ENCODE results near the gene TK2.
"Not testable (repeated sequence)": the region's sequence is repeated elsewhere in the genome, so short reads cannot be mapped to it uniquely, and the experiment has no call there.

TK2 gene

DNA sequence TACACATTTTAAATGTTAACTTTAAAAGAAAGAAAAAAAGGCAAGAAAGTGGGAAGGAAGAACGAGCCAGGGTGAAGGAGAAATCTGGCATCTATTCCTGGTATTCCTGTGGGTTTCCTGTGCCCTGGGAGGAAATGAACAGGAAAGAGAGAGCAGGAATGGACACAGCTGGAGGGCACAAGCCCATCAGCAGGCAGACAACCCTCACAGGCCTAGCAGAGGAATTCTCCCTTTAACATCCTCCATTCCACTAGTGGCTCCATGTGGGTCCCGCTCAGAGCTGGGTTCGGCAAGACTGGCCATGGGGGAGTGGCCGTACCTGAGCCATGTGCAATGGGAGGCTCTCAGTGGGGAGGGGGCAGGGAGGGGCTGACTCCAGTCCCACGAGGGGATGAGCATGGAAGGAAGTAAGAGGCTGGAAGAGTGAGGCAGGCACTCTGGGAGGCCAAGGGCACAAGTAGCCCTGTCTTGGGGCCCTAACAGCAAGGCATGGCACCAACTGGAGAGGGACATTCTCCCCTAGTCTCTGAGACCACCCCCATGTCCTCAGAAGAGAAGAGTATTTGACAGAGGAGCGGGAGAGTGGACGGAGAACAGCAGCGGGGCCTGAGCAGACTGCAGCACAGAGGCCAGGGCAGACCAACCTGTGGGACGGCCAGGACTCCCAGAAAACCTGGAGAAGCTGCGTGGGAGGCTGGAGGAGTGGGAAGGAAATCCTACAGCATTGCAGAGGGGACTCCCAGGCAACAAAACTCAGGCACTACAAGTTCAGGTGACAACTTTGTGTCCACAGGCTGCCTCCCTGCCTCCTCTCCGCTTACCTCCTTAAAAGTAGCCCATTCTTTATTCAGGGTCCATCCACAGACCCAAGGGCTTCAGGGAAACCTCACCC, 30.2 kb downstream of the TK2 start:
- DNase-seq = no peak

DNA sequence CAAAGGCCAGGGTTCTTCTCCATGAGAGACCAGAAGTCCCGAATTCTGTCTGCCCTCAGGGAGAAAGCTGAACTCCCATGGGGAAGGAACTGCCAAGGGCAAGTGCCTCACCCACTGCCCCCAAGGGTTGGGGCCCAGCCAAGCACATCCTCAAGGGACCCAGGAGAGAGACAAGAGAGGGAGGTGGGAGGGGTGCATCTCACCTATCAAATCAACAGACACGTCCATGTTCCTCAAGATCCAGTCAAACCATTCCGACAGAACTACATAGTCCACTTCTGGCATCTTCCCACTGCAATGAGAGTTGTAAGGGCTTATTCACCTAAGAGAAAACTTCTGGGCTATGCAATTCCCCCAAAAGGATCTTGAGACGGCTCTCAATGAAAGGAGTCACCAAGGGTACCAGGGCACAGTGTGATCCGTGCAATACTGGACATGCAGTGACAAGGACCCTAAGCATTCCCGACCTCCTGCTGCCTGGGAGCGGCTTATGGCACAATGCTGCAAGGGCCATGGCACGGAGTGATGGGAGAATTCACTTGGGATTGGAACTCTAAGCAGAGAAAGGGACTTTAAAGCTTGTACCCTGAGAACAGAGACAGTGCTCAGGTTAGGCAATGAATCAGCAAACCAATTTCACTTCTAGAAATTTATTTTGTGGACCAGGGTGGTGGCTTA, 32.2 kb downstream of the TK2 start:
- DNase-seq = no peak

DNA sequence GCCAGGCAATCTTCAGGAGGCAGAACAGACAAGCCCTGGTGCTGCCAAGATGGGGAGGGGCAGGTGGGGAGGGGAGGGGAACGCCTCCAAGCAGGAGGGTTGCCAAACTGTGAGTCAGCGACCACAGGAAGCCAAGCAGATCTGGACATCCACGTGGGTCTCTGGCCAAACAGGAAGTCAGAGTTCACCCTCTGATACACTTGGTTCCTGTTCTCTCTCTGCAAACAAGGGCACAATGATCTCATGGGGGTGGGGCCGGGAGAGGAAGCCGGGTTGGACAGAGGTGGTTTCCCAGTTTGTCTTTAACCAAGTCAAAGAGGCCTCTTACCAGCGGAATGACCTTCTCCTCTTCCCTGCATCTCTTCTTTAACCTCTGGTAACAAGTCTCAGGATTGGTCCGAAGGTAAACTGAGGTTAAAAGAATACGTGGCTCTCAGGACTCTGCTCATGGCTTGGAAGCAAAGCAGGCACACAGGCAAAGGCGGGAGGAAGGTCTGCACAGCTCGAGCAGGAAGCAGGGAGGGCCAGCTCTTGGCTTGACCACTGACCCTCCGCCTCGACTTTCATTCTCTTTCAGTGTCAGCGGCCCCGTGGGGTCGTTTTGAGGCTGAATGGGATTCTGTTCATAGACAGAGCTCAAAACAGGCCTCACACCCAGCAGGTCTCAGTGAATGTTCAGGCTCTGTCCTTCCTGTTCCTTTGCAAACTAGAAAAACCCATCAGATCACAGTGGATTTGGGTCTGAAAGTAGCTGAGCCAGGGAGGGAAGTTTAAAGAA, 32.9 kb downstream of the TK2 start:
- DNase-seq = peak; percentile 79

DNA sequence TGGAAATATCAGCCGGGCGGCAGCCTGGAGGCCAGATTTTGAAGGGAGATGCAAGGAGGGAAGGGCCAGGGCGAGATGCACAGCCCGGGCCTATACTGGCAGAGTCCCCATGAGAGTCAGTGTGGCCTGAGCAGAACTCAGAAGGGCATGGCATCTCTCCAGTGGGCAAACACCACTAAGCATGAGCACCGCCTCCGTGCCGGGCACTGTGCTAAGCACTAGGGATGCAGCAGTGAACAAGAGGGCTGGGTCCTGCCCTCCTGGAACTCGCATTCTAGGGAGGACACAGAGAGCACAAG, 33.5 kb downstream of the TK2 start:
- no peak for DNase-seq

DNA sequence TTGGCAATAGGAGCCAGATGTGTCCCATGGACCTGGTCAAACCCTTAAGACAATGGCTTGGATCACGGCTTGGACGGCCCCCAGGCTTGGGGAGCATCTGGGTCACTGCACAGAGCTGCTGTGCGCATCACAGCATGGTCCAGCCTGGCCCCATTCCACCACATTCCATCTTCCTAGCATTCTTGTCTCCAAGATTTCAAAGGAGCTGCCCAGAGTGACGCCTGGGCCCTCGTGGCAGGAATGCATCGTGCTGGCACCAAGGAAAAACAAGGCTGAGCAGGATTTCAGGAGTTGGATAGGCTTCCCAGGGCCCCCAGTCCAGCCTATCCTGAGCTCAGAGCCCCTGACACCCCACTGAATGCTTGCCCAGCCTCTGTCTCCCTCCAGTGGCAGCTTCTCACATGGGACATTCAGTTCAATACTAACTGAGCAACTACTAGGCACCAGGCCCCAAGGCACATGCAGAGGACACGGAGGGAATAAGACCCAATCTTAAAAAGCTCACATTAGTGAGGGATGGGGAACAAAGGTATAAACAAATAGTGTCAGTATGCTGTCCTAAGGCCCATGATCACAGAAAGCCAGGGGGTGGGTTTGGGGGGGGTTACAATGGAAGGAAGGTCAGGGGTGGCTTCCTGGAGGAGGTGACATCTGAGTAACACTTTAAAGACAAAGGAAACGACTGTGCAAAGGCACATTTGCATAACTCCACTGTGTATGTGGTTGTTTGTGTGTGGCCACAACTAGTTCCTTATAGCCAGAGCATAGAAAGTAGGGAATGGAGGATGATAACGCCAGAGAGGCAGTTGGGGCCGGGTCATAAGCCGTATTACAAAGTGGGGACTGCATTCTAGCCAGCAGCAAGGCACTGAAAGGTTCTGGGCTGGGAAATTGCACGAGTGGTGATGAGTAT, 34.1 kb downstream of the TK2 start:
- no peak for DNase-seq

DNA sequence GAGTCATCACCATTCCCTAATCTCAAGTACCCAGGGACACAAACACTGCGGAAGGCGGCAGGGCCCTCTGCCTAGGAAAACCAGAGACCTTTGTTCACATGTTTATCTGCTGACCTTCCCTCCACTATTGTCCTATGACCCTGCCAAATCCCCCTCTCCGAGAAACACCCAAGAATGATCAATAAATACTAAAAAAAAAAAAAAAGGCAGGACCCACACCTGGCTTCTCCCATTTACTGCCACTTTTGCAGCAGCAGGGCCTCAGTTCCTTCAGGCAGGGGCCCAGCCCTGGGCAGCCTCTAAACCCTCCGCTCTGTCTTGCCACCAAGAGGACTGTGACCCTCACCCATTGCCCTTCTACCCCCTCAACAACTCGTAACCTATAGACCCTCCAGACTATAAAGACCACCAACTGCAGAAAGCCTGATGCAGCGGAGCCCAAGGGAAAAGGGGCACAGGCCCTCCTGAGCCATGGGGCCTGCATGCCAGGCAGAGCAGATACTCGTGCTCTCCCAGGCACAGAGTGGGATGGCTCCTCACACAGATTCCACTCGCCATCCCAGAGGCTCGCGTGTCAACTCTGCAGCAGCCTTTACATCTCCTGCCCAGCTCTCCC, 34.8 kb downstream of the TK2 start:
- not testable (repeated sequence) for DNase-seq

DNA sequence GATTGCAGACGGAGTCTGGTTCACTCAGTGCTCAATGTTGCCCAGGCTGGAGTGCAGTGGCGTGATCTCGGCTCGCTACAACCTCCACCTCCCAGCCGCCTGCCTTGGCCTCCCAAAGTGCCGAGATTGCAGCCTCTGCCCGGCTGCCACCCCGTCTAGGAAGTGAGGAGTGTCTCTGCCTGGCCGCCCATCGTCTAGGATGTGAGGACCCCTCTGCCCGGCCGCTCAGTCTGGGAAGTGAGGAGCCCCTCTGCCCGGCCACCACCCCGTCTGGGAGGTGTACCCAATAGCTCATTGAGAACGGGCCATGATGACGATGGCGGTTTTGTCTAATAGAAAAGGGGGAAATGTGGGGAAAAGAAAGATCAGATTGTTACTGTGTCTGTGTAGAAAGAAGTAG, 35.5 kb downstream of the TK2 start:
- not testable (repeated sequence) for DNase-seq

DNA sequence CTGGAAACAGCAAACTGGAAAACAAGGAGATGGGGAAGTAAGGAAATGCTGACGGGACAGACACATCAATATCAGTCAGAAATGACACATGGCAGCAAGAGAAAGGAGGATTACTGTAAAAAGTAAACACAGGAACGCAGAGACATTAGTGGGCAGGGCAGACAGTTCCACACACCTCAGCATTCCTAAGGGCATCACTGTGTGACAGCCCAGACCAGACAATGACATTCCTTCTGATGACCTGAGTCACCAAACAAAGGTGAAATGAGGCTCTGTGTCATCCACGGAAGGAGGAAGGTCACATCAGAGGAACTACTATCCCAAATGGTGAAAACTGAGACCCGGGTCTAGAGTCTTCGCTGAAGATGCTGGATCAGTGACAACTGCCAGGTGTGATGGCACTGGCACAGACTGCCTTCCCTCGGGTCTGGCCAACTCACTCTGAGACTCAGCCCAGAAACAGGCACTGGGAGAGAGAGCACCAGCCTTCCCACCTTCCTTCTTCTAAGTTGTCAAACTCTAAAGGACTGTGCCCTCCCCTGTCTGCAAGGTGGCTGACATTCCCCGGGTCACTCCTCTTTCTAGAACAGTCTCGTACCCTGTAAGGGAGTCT, 36.7 kb downstream of the TK2 start:
- no peak for DNase-seq

DNA sequence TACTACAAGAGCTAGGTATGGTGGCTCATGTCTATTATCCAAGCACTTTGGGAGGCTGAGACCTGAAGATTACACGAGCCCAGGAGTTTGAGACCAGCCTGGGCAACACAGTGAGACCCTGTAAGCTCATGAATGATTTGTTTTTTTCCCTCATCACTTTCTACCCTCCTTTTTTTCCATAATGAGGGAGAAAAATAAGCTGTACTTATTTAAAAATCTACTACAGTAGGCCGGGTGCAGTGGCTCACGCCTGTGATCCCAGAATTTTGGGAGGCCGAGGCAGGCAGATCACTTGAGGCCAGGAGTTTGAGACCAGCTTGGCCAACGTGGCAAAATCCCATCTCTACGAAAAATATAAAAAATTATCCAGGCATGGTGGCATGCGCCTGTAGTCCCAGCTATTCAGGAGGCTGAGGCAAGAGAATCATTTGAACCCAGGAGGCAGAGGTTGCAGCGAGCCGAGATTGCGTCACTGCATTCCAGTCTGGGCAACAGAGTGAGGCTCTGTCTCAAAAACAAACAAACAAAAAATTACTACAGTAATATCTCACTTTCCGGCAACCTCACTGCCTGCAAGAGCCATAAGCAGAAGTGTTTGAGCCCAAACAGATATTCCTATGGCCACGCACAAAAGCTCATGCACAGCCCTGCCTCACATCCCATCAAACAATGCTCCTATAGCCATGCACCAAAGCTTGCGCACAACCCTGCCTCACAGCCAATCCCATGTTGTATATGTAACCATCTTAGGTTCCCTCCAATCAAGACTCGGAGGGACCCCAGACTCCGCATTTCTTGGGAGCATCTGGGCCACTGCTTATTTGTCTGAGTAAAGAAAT, 37.4 kb downstream of the TK2 start:
- no peak for DNase-seq

DNA sequence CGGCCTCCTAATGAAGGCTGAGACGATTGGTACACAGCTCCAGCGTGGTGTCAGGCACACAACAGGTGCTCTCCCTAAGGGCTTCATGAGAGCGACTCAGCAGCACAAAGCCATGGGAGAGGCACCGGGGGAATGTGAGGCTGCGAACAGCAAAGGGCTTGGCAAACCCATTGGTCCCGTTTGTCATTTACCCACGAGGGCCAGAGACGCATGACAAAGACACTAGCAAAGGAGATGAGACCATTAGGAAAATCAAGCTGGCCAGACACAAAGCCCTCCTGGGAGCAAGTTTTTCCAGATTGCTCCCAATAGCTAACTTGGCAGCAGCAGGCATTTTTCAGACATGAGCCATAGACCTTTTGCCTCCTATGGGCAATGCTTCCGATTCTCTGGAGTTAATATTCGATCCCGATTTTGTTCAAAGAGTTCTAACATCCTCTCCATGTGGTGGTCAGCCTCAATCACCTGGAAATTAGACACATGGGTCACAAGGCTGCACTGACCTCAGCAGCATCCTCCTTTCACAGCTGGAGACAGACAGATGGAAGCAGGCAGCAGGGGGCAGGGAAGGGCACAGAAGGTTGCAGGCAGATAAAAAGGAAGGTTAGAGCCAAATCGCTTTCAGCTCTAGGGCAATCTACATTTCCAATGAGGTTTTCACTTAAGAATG, 38.2 kb downstream of the TK2 start:
- DNase-seq = no peak

DNA sequence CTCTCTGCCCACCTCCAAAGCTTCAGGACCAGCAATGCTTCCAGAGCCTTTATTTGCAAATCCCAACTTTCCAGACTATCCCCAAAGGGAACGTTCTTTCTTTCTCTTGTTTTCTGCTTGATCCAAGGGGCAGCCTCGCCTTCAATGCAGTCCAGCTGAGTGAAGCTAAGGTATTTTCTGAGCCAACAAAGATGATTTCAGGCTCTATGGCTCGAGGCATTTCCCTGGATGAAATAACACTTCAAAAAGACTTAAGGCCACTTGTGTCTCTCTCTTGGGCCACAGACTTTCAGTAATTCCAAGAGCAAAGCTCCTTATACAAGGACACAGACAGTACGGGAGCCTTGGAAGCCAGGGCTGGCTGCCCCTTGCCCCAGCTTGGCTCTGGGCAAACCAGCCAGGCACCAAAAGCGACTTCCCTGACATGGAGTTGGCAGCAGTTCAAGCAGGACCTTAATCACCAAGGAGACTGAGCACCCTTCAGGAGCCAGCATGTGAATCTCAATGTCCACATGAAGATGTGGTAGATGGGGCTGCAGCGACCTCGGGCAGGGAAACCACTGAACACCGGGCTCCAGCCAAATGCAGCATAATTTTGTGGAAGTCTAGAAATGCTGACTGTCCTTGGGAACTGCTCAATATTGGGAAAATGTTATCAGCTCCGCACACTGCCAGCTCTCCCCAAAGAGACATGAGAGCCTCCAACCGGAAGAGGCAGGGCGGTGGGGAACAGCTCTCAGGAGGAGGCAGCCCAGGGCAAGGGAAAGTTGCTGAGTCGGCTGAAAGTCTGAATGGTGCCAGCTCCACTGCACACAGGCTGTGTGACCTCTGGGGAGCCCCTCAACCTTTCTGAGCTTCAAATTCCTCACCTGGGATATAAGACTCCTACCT, 39.0 kb downstream of the TK2 start:
- DNase-seq = no peak

DNA sequence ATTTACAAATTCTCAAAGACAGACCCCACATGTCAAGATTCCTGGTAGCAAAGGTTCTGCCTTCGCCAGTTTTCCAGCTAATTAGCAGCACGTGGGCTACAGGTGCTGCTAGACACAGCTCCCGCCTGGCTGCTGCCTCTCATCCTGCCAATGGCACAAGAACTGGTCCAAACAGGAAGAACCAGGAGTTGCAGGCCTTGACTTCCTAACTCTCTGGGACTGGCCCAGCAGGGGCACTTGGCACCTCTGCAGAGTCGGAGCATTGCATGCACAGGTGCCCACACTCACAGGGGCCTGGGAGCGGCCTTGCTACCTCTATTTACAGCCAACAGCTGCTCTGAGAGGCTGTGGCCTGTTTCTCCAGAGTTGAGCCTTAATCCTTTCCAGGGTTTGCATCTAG, 39.6 kb downstream of the TK2 start:
- no peak for DNase-seq

DNA sequence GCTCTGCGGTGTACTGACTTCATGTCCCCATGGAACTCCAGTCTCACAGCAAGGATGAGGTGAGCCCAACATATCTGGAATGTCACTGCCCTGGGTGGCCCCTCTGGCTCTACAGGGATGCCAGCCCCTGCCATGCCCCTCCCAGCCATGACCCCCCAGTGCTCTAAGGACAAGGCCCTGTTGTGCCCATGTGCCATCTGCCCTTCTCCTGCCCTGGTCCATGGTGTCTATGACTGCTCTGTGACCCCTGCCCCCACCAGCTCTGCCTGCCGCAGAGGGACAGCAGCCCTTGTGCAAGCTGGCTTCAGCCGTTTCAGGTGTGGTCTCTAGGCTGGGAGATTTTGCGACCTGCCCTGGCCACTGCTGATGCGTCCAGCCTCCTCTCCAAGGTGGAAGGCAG, 40.3 kb downstream of the TK2 start:
- DNase-seq = no peak

DNA sequence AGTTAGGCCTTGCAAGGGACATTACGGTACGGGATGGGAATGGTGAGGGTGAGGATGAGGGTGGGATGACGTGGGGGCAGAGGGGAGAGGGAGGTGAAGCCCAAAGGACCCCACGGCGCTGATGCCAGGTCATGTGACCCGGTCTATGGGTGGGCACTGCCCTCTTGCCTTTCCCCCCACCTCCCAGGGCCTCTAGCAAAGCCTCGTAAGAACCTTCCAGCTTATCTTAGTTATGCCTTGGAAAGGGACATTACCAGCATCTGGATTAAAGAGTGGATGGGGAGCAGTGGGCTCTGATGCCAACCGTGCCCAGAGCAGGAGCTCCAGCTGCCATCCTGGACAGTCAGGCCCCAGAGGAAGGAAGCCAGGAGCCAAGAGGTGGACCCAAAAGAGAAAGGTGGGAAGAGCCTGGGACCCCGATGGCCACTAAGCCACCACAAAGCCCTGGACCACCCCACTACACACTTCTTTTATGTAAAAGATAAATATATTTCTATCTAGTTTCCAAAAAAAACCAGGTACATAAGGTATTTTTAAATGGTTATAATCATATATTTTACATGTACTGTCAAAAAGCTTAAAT, 40.9 kb downstream of the TK2 start:
- no peak for DNase-seq

DNA sequence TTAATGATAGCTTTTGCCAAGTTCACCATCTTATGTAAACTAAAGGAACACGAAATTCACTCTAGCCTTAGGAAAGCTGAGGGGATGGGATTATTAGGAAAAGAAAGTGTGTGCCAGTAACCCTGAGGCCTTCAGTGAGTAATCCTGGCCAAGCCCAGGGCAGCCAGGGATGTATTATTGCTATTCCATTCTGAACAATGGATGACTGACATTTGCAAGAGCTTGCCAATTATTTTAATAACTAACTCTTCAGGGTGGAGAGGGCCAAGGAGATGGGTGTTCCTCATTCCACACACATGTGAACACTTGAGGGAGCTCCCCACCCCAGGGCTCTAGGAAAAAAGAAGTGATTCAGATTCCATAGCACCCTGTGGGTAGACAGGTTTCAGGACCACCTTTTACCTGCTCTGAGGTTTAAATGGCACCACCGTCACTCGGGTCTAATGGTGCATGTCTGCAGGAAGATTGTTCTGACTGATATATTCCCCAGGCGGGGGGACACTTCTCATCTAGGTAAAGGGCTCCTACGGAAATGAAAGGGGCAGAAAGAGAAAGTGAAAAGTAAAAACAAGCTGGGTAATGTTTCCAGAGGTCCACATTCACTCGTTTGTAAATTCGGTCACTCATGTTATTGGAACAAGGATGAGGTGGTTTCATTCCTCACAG, 41.5 kb downstream of the TK2 start:
- no peak for DNase-seq

DNA sequence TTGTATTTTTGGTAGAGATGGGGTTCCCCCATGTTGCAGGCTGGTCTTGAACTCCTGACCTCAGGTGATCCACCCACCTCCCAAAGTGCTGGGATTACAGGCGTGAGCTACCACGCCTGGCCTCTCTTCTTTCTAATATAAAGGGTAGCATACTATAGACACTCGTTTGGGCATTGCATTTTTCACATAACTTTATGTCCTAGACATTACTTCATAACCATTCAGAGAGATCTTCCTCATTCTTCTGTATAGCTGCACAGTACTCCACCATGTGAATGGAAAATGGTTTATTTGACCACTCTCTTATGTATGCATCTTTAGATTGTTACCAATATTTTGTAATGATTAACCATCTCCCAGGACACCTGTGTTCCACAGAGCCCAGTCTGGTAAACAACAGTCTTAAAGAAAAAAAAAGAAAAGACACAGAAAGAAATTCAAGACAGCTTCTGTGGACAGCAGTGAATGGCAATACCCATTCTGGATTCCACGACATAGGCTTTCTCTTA, 42.1 kb downstream of the TK2 start:
- no peak for DNase-seq

DNA sequence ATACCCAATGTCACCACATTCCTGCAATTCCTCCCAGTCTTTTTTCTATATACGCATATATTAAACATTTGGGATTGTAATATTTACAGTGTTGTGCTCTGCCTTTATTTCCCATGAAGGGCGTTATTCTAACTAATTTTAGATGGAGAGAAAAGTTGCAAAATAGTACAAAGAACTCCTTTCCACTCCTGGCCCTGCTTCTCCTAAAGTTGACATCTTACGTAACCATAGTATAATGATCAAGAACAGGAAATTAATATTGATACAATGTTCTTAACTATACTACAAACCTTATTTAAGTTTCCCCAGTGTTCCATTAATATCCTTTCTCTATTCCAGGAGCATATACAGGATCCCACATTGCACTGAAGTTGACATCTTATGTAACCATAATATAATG, 46.3 kb downstream of the TK2 start:
- no peak for DNase-seq

DNA sequence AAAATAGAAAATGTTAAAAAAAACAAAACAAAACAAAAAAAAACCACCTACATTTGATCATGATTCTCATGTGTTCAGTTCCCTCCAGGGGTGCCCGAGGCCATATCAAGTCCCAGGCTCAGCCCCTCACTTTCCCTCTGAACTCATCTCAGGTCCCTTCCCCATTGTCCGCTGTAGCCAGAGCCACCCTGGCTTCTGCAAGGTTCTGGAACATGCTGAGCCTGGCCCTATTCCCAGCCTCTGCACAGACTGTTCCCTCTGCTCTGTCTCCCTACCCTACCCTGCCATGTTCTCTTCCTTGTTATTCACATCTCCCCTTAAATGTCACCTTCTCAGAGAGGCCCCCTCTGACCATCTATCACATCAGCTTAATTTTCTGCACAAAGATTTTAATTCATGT, 46.9 kb downstream of the TK2 start:
- DNase-seq = no peak
